H1 (cell line): ENCODE results near the gene GPER1. TPM values are rescaled to one million over a fixed set of nuclear protein-coding genes. Genes with fewer than 3 reads are reported as not detected.

Source experiments
- CTCF ChIA-PET: fragments of 300-600 bp; sonication (Branson Sonifier 250); formaldehyde crosslinking; loops from one replicate; lab custom pipeline; 2021; ENCODE audit not compliant: partially characterized antibody; lab: Charles Lee
- POLR2A ChIA-PET: fragments of 300-600 bp; sonication (Branson Sonifier 250); formaldehyde crosslinking; loops from one replicate; lab custom pipeline; 2021; ENCODE audit warnings: inconsistent platforms; ENCODE audit not compliant: partially characterized antibody; lab: Charles Lee
- DNase-seq, 2 experiments: peaks; one replicate each; pipeline versions ENCODE4 v3.0.0 to v3.0.0-alpha.2; 2010 to 2022; ENCODE audit warnings: low spot score in 2 of 2, low read depth in 1 of 2, mixed read lengths in 1 of 2
- FAIRE-seq: peaks from 2 replicates; lab custom pipeline; 2011; peaks lifted over from hg19 to GRCh38; lab: Jason Lieb, UNC
- H2AFZ ChIP-seq: 2 replicates; pipeline ENCODE4 v1.8.1; 2012; ENCODE audit warnings: low read length, inconsistent platforms
- H2AK5ac ChIP-seq: 2 replicates; pipeline ENCODE4 v1.6.1; 2013; ENCODE audit warnings: low read depth, low read length
- H2BK120ac ChIP-seq: replicated peaks from 2 replicates; pipeline ENCODE3; 2013; ENCODE audit warnings: low read depth, low read length, inconsistent platforms
- H2BK12ac ChIP-seq: 2 replicates; pipeline ENCODE4 v1.6.1; 2013; ENCODE audit warnings: low read depth, low read length
- H2BK15ac ChIP-seq: 2 replicates; pipeline ENCODE4 v1.6.1; 2013; ENCODE audit warnings: low read length
- H2BK20ac ChIP-seq: 2 replicates; pipeline ENCODE4 v1.6.1; 2013; ENCODE audit warnings: low read length
- H2BK5ac ChIP-seq: 2 replicates; pipeline ENCODE4 v1.6.1; 2013; ENCODE audit warnings: low read depth, low read length
- H3K14ac ChIP-seq: 2 replicates; pipeline ENCODE4 v1.6.1; 2013; ENCODE audit warnings: inconsistent platforms; ENCODE audit not compliant: insufficient read length
- H3K18ac ChIP-seq: 2 replicates; pipeline ENCODE4 v1.6.1; 2013; ENCODE audit warnings: low read length; ENCODE audit errors: extremely low read depth
- H3K23ac ChIP-seq: 2 replicates; pipeline ENCODE4 v1.6.1; 2013; ENCODE audit warnings: inconsistent platforms; ENCODE audit not compliant: insufficient read length
- H3K23me2 ChIP-seq: 2 replicates; pipeline ENCODE4 v1.6.1; 2013; ENCODE audit warnings: low read depth, low read length
- H3K27ac ChIP-seq: 2 replicates; pipeline ENCODE4 v1.6.1; 2011; ENCODE audit warnings: low read depth, low read length, inconsistent platforms
- H3K27me3 ChIP-seq, 4 experiments: replicated peaks in 1 of 4; 1 replicate in 1 of 4; 2 replicates in 3 of 4; pipeline versions ENCODE4 v1.6.1 to v1.8.1; 2011 to 2013; ENCODE audit warnings: low read length in 3 of 4, mild to moderate bottlenecking in 3 of 4, inconsistent platforms in 2 of 4, mixed read lengths in 2 of 4, moderate library complexity in 1 of 4; ENCODE audit not compliant: control insufficient read depth in 3 of 4, insufficient read depth in 3 of 4; ENCODE audit errors: extremely low read depth in 1 of 4
- H3K36me3 ChIP-seq, 4 experiments: 2 replicates each; pipeline versions ENCODE4 v1.6.1 to v1.8.1; 2011 to 2013; ENCODE audit warnings: mild to moderate bottlenecking in 4 of 4, low read length in 3 of 4, moderate library complexity in 2 of 4, control low read depth in 1 of 4, inconsistent platforms in 1 of 4; ENCODE audit not compliant: insufficient read depth in 4 of 4, control insufficient read depth in 2 of 4
- H3K4ac ChIP-seq: replicated peaks from 2 replicates; pipeline ENCODE3; 2013; ENCODE audit warnings: low read length, low read depth, mixed read lengths, inconsistent platforms; ENCODE audit not compliant: insufficient read length
- H3K4me1 ChIP-seq, 4 experiments: replicated peaks in 1 of 4; 1 replicate in 1 of 4; 2 replicates in 3 of 4; pipeline versions ENCODE4 v1.6.1 to v1.8.1; 2011 to 2013; ENCODE audit warnings: low read length in 3 of 4, inconsistent platforms in 2 of 4, mixed read lengths in 1 of 4; ENCODE audit not compliant: insufficient read depth in 4 of 4, control insufficient read depth in 3 of 4
- H3K4me2 ChIP-seq, 2 experiments: 2 replicates each; pipeline versions ENCODE4 v1.6.1 to v1.8.1; 2011 to 2013; ENCODE audit warnings: low read depth in 2 of 2, low read length in 2 of 2, control low read depth in 1 of 2, inconsistent platforms in 1 of 2, mild to moderate bottlenecking in 1 of 2; ENCODE audit not compliant: insufficient read depth in 1 of 2
- H3K4me3 ChIP-seq, 4 experiments: fragments of 200-600, 300-600 bp in 1 of 4; sonication (generic), shearing (Covaris generic), sonication (Bioruptor Twin) in 1 of 4; 2 replicates each; pipeline versions ENCODE4 v1.5.1 to v1.8.1; 2011 to 2016; ENCODE audit warnings: low read length in 4 of 4, low read depth in 3 of 4, control low read depth in 2 of 4, inconsistent platforms in 2 of 4, mild to moderate bottlenecking in 2 of 4, mixed read lengths in 1 of 4, moderate library complexity in 1 of 4; ENCODE audit not compliant: insufficient read depth in 2 of 4; ENCODE audit errors: extremely low read depth in 1 of 4
- H3K56ac ChIP-seq: replicated peaks from 2 replicates; pipeline ENCODE3; 2013; ENCODE audit warnings: low read depth, mild to moderate bottlenecking, mixed read lengths, low read length, inconsistent platforms; ENCODE audit not compliant: insufficient read length
- H3K79me1 ChIP-seq: 2 replicates; pipeline ENCODE4 v1.6.1; 2013; ENCODE audit warnings: low read depth, low read length, control low read depth
- H3K79me2 ChIP-seq, 2 experiments: 2 replicates each; pipeline versions ENCODE4 v1.6.1 to v1.8.1; 2012 to 2013; ENCODE audit warnings: low read length in 2 of 2, mild to moderate bottlenecking in 2 of 2, inconsistent platforms in 1 of 2; ENCODE audit not compliant: insufficient read depth in 2 of 2, control insufficient read depth in 1 of 2
- H3K9ac ChIP-seq, 4 experiments: replicated peaks in 1 of 4; 1 replicate in 1 of 4; 2 replicates in 3 of 4; pipeline versions ENCODE4 v1.6.1 to v1.8.1; 2011 to 2013; ENCODE audit warnings: low read depth in 3 of 4, low read length in 3 of 4, control low read depth in 2 of 4, mild to moderate bottlenecking in 2 of 4, moderate library complexity in 2 of 4, inconsistent platforms in 1 of 4; ENCODE audit errors: extremely low read depth in 1 of 4
- H3K9me3 ChIP-seq, 2 experiments: 2 replicates each; pipeline versions ENCODE4 v1.6.1 to v1.8.1; 2012 to 2013; ENCODE audit warnings: mild to moderate bottlenecking in 2 of 2, moderate library complexity in 2 of 2, control low read depth in 1 of 2, inconsistent platforms in 1 of 2, low read depth in 1 of 2, low read length in 1 of 2, mixed read lengths in 1 of 2; ENCODE audit not compliant: insufficient read depth in 2 of 2
- H4K20me1 ChIP-seq, 2 experiments: replicated peaks in 1 of 2; 2 replicates each; pipeline versions ENCODE3 to v1.8.1; 2011 to 2013; ENCODE audit warnings: inconsistent platforms in 2 of 2, low read length in 2 of 2, mild to moderate bottlenecking in 1 of 2; ENCODE audit not compliant: insufficient read depth in 2 of 2, control insufficient read depth in 1 of 2
- H4K5ac ChIP-seq: 2 replicates; pipeline ENCODE4 v1.6.1; 2013; ENCODE audit warnings: low read length, low read depth, mixed read lengths, inconsistent platforms; ENCODE audit not compliant: insufficient read length
- H4K8ac ChIP-seq: 2 replicates; pipeline ENCODE4 v1.8.0; 2013; ENCODE audit warnings: mild to moderate bottlenecking, moderate library complexity, low read length, inconsistent platforms; ENCODE audit not compliant: insufficient read depth; ENCODE audit errors: extremely low read depth
- H4K91ac ChIP-seq: replicated peaks from 2 replicates; pipeline ENCODE3; 2013; ENCODE audit warnings: low read length, mixed read lengths, inconsistent platforms; ENCODE audit not compliant: insufficient read length
- CREB1 ChIP-seq: IDR thresholded peaks from 2 replicates; pipeline ENCODE4 v1.6.1; 2012; ENCODE audit warnings: inconsistent platforms
- RAD21 ChIP-seq, 2 experiments: IDR thresholded peaks in 1 of 2; conservative IDR thresholded peaks in 1 of 2; 2 replicates each; pipeline ENCODE4 v1.6.1; 2011; ENCODE audit warnings: low read depth in 2 of 2, low read length in 2 of 2, improper control_type of control experiment in 1 of 2, inconsistent platforms in 1 of 2, mild to moderate bottlenecking in 1 of 2, moderate library complexity in 1 of 2
- SIN3A ChIP-seq, 2 experiments: IDR thresholded peaks in 1 of 2; conservative IDR thresholded peaks in 1 of 2; 2 replicates each; pipeline ENCODE4 v1.6.1; 2011 to 2012; ENCODE audit warnings: low read length in 2 of 2, improper control_type of control experiment in 1 of 2, low read depth in 1 of 2, mild to moderate bottlenecking in 1 of 2
- WGBS, 2 experiments: shearing (Covaris generic) in 1 of 2; methylation state at CpG; one replicate each; pipeline versions ENCODE4 v1.1.6 to v1.1.7; 2013 to 2015; ENCODE audit warnings: low lambda C conversion rate in 2 of 2, mixed read lengths in 2 of 2, inconsistent platforms in 1 of 2, low coverage in 1 of 2, missing lambda C conversion rate in 1 of 2; ENCODE audit not compliant: insufficient replicate concordance in 2 of 2, insufficient coverage in 1 of 2, insufficient read length in 1 of 2; ENCODE audit errors: extremely low coverage in 1 of 2, missing lambda C conversion rate in 1 of 2; 5-methylcytosine and 5-hydroxymethylcytosine counted together
- polyA plus RNA-seq, 7 experiments: library from polyadenylated mRNA; depleted of rRNA in 3 of 7; stranded (reverse) in 5 of 7; unstranded in 2 of 7; fragments of >200 nt in 5 of 7; fragments of 200-250 nt in 2 of 7; gene quantifications; 1 replicate in 5 of 7; 2 replicates in 1 of 7; 4 replicates in 1 of 7; pipeline versions ENCODE4 v1.2.1 to v1.2.3, GENCODE V29; 2011 to 2013; ENCODE audit warnings: missing spikeins in 2 of 7, mixed read lengths in 2 of 7
- total RNA-seq: library from RNA; stranded (reverse); fragmentation: NEBNext Ultra II Directional; extraction: Animal tissue kit (Norgen Biotek cat#: 25700); gene quantifications from 2 replicates; pipeline ENCODE4 v1.2.1, GENCODE V29; 2021

Gene GPER1
- total and polyA plus RNA-seq, 2 of the 8 experiments (the other 6 are each of a cell fraction or from before 2014, with no cell fraction given) = 0.24 to 0.47 TPM

- Histone ChIP-seq H3K9ac (no peak overlapping the region), H2BK12ac (no peak overlapping the region), H2BK120ac (no peak overlapping the region), H3K4me2 (no peak overlapping the region), H2BK20ac (no peak overlapping the region), H2AK5ac (peak overlapping the region; percentile 82; the same call in 1 of the 2 replicates), H3K4me1 (peaks cover 6 to 17% (median 11%) of the 10 kb centered on the region in 4 experiments), H3K9me3 (peaks cover 0 to 3% of the 10 kb centered on the region in 2 experiments; a peak in 1 of 4 replicates), H3K18ac (no peak overlapping the region), H3K27me3 (no peaks in the 10 kb centered on the region), H3K27ac (no peak overlapping the region), H4K8ac (no peak overlapping the region; the same call in none of the 2 replicates), H2AFZ (no peak overlapping the region), H3K79me1 (peaks cover 9% of the 10 kb centered on the region), H3K4me3 (no peak overlapping the region), H4K20me1 (peaks cover 0 to 6% of the 10 kb centered on the region in 2 experiments), H4K5ac (no peak overlapping the region), H3K4ac (no peak overlapping the region), H3K79me2 (peaks cover 0 to 17% of the 10 kb centered on the region in 2 experiments; a peak in 2 of 4 replicates), H2BK5ac (no peak overlapping the region), H3K23ac (no peak overlapping the region), H3K36me3 (no peaks in the 10 kb centered on the region), H3K23me2 (peaks cover 8% of the 10 kb centered on the region), H3K56ac (no peak overlapping the region), H2BK15ac (no peak overlapping the region), H3K14ac (no peak overlapping the region), H4K91ac (peak overlapping the region; percentile 65)
- POLR2A ChIA-PET = interaction anchor here (0.8 to 1.3 kb wide), 2 partner anchors 17 to 64 kb away, joined by 3 read pairs; no protein-coding TSS in a partner anchor
- 90% methylated on average over 36 of the region's 40 CpGs; no CpG with 5 or more reads in 1 of the 2 experiments for WGBS, 2 experiments
- CTCF ChIA-PET = interaction anchor here (1.2 to 4.8 kb wide), 4 partner anchors 18 to 989 kb away, joined by 3 to 23 read pairs (median 12); no protein-coding TSS in a partner anchor
- DNase-seq (no peak), FAIRE-seq (no peak)
- TF ChIP-seq CREB1 = no peak
- TF ChIP-seq RAD21 (IDR thresholded peaks at IDR 0.05 in 1 of 2, conservative IDR thresholded peaks at IDR 0.05 in 1 of 2; ENCODE audit: low read depth in 2 of 2, low read length in 2 of 2) = no peak
- no peak for TF ChIP-seq SIN3A (conservative IDR thresholded peaks at IDR 0.05 in 1 of 2, IDR thresholded peaks at IDR 0.05 in 1 of 2; ENCODE audit: low read depth in 1 of 2, low read length in 2 of 2)
Measured at GRCh38 chr7:1041551-1042491, 46.1 kb upstream of the GPER1 start.
